ENCODE data around the gene MMS19.
A peak's percentile ranks its signal among the peaks of the same experiment; 100 is the strongest.
"Not testable (repeated sequence)": the region's sequence is repeated elsewhere in the genome, so short reads cannot be mapped to it uniquely, and the experiment has no call there.

The MMS19 gene

GRCh38 chr10:97498076-97498840 lies at the start of gene MMS19:
MMS19 (minus strand) TSS chr10:97498422; CDS start chr10:97498384, 38 bp downstream.
- peak; percentile 98 for DNase-seq (ENCODE audit: low spot score)

- DNase-seq (ENCODE audit: low spot score), result no peak
These were observed 49.7 kb upstream of the MMS19 start for GRCh38 chr10:97547962-97548361.

DNA sequence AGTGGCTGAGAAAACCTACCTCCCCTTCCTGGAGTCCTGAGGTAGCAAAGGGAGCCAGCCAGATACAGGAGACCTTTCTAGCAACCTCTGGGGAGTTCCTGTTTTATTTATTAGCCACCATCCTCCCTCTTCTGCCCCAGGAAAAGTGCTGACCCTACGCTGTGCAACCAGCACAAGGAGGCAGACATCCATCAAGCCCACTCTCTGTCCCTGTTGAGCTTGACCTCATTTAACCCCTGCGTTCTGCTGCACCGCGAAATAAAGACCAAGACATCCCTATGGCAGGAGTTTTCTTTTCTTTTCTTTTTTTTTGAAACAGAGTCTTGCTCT lies 49.0 kb upstream of the MMS19 start:
- DNase-seq (ENCODE audit: low spot score), result no peak

DNA sequence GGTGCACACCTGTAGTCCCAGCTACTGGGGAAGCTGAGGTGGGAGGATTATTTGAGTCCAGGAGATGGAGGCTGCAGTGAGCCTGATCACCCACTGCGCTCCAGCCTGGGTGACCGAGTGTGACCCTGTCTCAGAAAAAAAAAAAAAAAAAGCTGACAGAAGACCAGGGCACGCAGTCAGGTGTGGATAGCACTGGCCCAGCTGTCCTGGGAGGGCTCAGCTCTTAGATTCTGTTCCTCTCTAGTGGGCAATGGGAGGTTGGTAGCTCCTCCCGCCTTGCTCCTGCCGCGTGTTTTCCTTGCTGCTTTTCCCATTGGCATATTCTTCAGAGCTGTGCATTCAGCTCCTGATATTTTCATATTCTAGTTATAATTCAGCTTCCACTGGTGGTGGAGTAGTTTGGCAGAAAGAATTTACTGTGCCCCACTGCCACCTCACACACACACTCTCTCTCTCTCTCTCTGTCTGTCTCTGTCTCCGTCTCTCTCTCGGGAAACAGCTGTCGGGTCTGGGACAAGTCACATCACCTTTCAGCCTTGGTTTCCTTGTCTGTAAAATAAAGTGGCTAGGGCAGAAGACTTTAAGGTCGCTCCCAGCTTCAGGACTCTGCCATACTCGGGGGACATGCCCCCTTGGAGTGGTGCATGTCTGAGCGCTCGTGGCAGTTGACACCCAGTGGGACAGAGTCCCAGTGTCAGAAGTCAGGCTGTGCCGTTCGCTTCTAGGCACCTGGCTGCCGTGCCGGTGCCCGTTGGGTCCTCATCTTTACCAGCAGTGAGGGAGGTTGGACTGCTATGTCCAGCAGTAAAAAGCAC lies 48.4 kb upstream of the MMS19 start:
- no peak for DNase-seq (ENCODE audit: low spot score)

DNA sequence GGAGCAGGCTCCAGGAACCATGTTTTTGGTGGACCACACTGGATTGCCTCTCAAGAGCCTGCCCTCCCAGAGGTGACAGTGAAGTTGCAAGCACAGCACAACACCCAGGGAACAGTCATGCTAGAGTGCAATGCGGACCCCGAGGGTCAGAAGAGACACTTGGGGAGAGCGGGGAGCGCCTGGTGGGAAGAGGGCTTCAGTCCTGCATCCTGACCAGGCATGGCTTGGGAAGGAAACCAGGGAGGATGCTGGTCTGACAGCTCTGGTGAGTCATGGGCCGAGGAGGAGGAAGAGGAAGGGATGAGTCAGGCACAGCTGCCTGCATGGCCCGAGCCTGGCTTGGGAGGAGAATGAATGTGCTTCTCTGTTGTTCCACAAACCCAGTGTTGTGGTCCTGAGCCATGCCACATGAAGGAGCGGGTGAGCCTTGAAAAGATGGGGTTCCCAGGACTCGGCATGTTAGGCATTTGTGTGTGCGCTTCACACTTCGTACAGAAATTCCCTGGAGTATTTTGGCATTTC lies 44.9 kb upstream of the MMS19 start:
- no peak for DNase-seq (ENCODE audit: low spot score)

DNA sequence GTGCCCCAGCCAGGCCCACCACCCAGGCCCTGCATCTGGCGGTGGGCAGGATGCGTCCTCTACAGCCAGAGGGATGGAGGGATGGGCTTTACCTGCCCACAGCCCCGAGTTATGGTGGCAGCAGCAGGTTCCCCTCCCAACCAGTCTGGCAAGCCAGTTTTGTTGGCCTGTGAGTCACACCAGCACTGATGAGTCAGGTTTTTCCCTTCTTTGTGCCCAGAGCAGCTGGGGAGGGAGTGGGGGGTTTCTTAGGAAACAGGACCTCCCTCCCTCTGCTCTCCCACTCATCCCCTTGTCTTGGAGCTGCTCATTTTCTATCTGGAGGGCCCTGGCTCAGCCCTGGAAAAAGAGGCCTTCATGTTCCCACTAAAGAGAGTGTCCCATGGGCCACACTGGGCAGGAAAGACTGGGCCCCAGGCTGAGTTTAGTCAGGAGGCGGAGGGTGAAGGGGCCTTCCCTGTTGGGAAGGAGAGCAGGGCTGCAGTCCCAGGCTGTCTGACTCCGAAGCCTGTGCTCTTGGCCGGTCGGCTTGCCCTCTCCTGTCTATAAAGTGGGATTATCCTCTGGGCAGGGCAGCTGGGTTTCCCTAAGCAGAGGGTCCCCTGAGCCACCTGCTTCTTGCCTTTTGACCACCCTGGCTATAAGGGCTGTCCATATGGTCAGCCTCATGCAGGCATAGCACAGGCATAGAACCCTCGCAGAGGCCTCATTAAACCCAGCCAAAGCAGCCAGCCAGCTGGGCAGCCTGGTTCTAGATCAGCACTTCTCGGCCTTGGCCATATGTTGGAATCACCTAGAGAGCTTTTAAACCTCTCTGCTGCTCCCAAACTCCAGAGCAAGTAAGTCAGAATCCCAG lies 44.2 kb upstream of the MMS19 start:
- no peak for DNase-seq (ENCODE audit: low spot score)

DNA sequence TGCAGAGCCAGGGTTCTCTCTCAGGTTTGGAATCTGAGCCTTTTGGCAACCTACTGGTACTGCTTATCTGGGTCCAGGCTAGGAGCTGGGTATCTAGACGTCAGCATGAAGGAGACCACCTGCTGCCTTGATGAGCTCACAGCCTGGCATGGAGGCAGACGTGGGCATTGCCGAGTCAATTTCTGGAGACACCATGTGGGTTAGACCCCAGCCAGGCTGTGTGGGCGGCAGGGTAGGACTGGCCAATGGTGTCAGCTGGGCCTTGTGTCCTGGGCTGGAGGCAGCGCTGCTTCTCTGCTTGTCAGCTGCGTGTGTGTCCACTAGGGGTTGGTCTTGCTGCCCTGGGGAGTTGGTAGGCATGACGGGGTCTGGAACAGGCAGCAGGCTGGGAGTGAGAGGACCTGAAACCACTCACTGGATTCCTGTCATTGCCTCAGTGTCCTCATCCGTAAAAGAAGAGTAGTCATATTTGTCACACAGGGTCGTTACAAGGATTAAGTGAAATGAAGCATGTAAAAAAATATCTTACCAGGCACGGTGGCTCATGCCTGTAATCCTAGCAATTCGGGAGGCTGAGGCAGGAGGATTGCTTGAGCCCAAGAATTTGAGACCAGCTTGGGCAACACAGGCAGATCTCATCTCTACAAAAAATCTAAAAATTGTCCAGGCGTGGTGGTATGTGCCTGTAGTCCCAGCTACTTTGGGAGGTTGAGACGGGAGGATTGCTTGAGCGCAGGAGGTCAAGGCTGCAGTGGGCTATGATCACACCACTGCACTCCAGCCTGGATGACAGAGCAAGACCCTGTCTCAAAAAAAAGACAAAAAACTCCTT lies 42.7 kb upstream of the MMS19 start:
- DNase-seq (ENCODE audit: low spot score), result no peak

GRCh38 chr10:97539523-97540200 lies 41.4 kb upstream of the MMS19 start:
- DNase-seq (ENCODE audit: low spot score), result no peak

DNA sequence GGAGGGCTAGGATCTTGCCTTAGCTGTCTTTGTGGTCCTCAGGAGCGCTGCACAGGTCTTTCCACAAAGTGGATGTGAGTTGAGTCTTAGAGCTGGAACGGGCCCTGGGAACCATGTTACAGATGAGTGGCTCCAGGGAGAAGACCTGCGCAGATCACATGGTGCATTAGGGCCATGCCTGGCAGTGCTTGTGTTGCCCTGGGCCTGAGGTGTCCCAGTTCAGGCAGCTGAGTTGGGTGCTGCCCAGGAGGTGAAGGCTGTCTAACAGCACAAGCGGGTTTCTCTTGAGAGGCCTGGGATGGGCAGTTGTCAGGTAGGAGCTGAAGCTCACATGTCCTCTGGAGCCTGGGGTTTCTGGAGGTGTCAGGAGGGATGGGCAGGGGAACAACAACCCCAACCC lies 40.6 kb upstream of the MMS19 start:
- no peak for DNase-seq (ENCODE audit: low spot score)

GRCh38 chr10:97538411-97538810 lies 40.2 kb upstream of the MMS19 start:
- DNase-seq (ENCODE audit: low spot score), result no peak

- DNase-seq (ENCODE audit: low spot score), result no peak
These were observed 39.1 kb upstream of the MMS19 start for GRCh38 chr10:97537186-97537869.

DNA sequence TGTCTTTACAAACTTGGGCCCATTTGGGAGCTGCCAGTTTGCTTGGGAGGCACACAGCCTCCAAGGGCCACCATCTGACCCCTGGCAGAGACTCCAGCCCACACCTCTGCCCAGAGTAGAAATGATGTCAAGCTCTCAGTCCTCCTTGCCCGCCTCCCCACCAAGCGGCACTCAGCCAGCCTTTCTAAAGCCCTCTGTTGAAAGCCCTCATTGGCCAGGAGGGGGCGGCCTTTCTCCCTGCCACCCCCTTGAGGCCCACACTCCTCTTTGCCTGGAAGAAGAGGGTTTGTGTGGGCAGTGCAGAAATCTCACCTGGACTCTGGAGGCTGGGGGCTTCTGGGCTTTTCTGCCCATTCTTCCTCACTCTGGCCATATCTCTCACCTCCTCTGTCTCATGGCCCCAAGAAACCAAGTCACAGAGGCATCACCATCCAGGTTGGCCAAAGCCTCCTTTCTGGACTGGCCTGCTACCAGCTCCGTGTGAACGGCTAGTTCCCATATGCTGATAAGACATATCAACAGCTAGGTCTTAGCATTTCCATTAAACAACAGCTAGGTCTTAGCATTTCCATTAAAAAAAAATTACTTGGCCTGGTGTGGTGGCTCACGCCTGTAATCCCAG lies 36.6 kb upstream of the MMS19 start:
- DNase-seq (ENCODE audit: low spot score), result peak; percentile 65

GRCh38 chr10:97533888-97534287 lies 35.7 kb upstream of the MMS19 start:
- DNase-seq (ENCODE audit: low spot score), result no peak

- DNase-seq (ENCODE audit: low spot score), result no peak
These were observed 34.9 kb upstream of the MMS19 start for GRCh38 chr10:97532935-97533671.

DNA sequence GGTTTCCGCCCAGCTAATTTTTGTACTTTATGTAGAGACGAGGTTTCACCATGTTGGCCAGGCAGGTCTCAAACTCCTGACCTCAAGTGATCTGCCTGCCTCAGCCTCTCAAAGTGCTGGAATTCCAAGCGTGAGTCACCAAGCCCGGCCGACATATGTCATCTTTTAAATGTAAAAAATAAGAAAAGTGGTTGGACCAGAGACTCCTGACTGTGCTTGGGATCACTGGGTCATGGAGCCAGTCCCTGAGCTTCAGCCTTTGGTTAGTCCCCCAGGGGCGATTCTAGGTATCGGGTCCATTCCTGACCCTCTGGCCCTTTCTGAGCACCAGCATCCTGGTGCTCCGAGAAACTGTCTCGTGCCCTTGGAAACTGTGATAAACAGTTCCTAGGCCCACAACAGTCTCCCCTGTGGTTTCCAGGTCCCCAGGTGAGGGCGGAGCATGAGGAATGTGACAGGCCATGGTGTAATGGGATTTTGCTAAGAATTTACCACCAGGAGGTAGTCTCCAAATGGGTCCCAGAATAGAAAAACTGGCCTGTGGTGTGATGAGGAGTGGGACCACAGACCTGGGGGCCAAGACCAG lies 33.3 kb upstream of the MMS19 start:
- DNase-seq (ENCODE audit: low spot score), result no peak

- DNase-seq (ENCODE audit: low spot score), result no peak
These were observed 31.7 kb upstream of the MMS19 start for GRCh38 chr10:97529685-97530465.

DNA sequence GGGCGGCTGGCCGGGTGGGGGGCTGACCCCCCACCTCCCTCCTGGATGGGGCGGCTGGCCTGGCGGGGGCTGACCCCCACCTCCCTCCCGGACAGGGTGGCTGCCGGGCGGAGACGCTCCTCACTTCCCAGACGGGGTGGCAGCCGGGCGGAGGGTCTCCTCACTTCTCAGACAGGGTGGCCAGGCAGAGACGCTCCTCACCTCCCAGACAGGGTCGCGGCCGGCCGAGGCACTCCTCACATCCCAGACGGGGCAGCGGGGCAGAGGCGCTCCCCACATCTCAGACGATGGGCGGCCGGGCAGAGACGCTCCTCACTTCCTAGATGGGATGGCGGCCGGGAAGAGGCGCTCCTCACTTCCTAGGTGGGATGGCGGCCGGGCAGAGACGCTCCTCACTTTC lies 30.7 kb upstream of the MMS19 start:
- DNase-seq (ENCODE audit: low spot score), result not testable (repeated sequence)

GRCh38 chr10:97525683-97526110 lies 27.5 kb upstream of the MMS19 start:
- no peak for DNase-seq (ENCODE audit: low spot score)
